Stimulated activated CD4-positive, alpha-beta T cell treated with anti-CD3 and anti-CD28 coated beads, Interleukin-2, amount 100 ng/mL, for 24 hours (primary cell): ENCODE results near the gene BRIX1.
A peak's percentile ranks its signal among the peaks of the same experiment; 100 is the strongest.
"Not testable (repeated sequence)": the region's sequence is repeated elsewhere in the genome, so short reads cannot be mapped to it uniquely, and the experiment has no call there.

Source experiments
- DNase-seq, 2 donors: peaks; one replicate each; pipeline ENCODE4 v3.0.0-alpha.2; 2020

Gene BRIX1

GRCh38 chr5:34915856-34916192, 313 bp downstream of the BRIX1 start:
- no peak for DNase-seq

GRCh38 chr5:34916518-34916917, 1.0 kb downstream of the BRIX1 start:
- no peak for DNase-seq

- DNase-seq = no peak
These were observed 2.5 kb downstream of the BRIX1 start for GRCh38 chr5:34918025-34918424.

GRCh38 chr5:34919077-34919476, 3.6 kb downstream of the BRIX1 start:
- DNase-seq = no peak

GRCh38 chr5:34923256-34923655, 7.7 kb downstream of the BRIX1 start:
- not testable (repeated sequence) for DNase-seq

GRCh38 chr5:34923694-34924461, 8.4 kb downstream of the BRIX1 start:
- DNase-seq = peak in 1 of 2 donors; percentile 41

- no peak for DNase-seq
These were observed 8.9 kb downstream of the BRIX1 start for GRCh38 chr5:34924462-34924765.

- DNase-seq = no peak
These were observed 10.9 kb downstream of the BRIX1 start for GRCh38 chr5:34926318-34926888.

- DNase-seq = no peak
These were observed 12.3 kb downstream of the BRIX1 start for GRCh38 chr5:34927785-34928184.

GRCh38 chr5:34928267-34928666, 12.8 kb downstream of the BRIX1 start:
- no peak for DNase-seq

- peak; percentile 98 to 99 for DNase-seq
These were observed 13.7 kb downstream of the BRIX1 start, which contains the start of gene DNAJC21 for GRCh38 chr5:34929134-34929719. DNAJC21 (plus strand) TSS chr5:34929559; CDS start chr5:34929820, 261 bp downstream.

GRCh38 chr5:34929720-34930461, 14.4 kb downstream of the BRIX1 start:
- peak; percentile 79 to 81 for DNase-seq

GRCh38 chr5:34930462-34930844, 14.9 kb downstream of the BRIX1 start:
- DNase-seq = no peak

GRCh38 chr5:34930870-34931269, 15.4 kb downstream of the BRIX1 start:
- DNase-seq = no peak

- no peak for DNase-seq
These were observed 17.4 kb downstream of the BRIX1 start for GRCh38 chr5:34932947-34933346.

- DNase-seq = no peak
These were observed 26.4 kb downstream of the BRIX1 start for GRCh38 chr5:34941936-34942335.

GRCh38 chr5:34944044-34944443, 28.5 kb downstream of the BRIX1 start:
- DNase-seq = no peak

- DNase-seq = no peak
These were observed 29.0 kb downstream of the BRIX1 start for GRCh38 chr5:34944460-34945047.

- DNase-seq = no peak
These were observed 41.8 kb downstream of the BRIX1 start for GRCh38 chr5:34957321-34957720.

GRCh38 chr5:34957857-34958690, 42.6 kb downstream of the BRIX1 start:
- peak in 1 of 2 donors; percentile 4 for DNase-seq

- DNase-seq = peak in 1 of 2 donors; percentile 8
These were observed 43.8 kb downstream of the BRIX1 start for GRCh38 chr5:34959323-34959722.

- no peak for DNase-seq
These were observed 52.0 kb downstream of the BRIX1 start for GRCh38 chr5:34967540-34967939.
